GM23338 (cell line): ENCODE data around the gene C1R. TPM values are rescaled to one million over a fixed set of nuclear protein-coding genes. Genes with fewer than 3 reads are reported as not detected.

Source experiments
- EZH2phosphoT487 ChIP-seq: fragments of 200-600 bp; sonication (generic); IDR thresholded peaks from one replicate; pipeline ENCODE4 v1.8.1; 2018; ENCODE audit warnings: antibody characterized with exemption; ENCODE audit not compliant: unreplicated experiment
- POLR2AphosphoS5 ChIP-seq: IDR thresholded peaks from 2 replicates; pipeline ENCODE4 v1.6.1; 2016; ENCODE audit warnings: antibody characterized with exemption, low read depth
- REST ChIP-seq: IDR thresholded peaks from one replicate; pipeline ENCODE4 v1.6.1; 2018; ENCODE audit warnings: antibody characterized with exemption; ENCODE audit not compliant: unreplicated experiment
- STAT1 ChIP-seq: IDR thresholded peaks from one replicate; pipeline ENCODE4 v1.6.1; 2016; ENCODE audit warnings: antibody characterized with exemption; ENCODE audit not compliant: unreplicated experiment
- ZNF462 ChIP-seq: fragments of 250-450 bp; sonication (Bioruptor Pico); IDR thresholded peaks from 2 replicates; pipeline ENCODE4 v1.5.0; 2020; ENCODE audit warnings: mild to moderate bottlenecking, moderate library complexity
- polyA plus RNA-seq: library from polyadenylated mRNA; unstranded; fragments of >200 nt; fragmentation: Nextera tagmentation; extraction: Ambion mirVana; gene quantifications from 2 replicates; pipeline ENCODE4 v1.2.1, GENCODE V29; 2016
- total RNA-seq: library from RNA; depleted of rRNA; stranded (reverse); fragments of >200 nt; shearing (Covaris generic); gene quantifications from 2 replicates; pipeline ENCODE4 v1.2.3, GENCODE V29; 2014
- TF ChIP-seq, protein P1 (sequence below): IDR thresholded peaks from 2 replicates; pipeline ENCODE4 v1.6.1; 2016; ENCODE audit warnings: antibody characterized with exemption

C1R gene
- total and polyA plus RNA-seq, 2 experiments from 2014 or later, result 6.4 to 8.8 TPM

GRCh38 chr12:7091660-7092228, 501 bp downstream of the C1R start (continued):
- TF ChIP-seq ZNF462 (CRISPR knock-in tag) (no peak), STAT1 (no peak), EZH2phosphoT487 (no peak), POLR2AphosphoS5 (no peak), REST (no peak)
- TF ChIP-seq, protein P1, sequence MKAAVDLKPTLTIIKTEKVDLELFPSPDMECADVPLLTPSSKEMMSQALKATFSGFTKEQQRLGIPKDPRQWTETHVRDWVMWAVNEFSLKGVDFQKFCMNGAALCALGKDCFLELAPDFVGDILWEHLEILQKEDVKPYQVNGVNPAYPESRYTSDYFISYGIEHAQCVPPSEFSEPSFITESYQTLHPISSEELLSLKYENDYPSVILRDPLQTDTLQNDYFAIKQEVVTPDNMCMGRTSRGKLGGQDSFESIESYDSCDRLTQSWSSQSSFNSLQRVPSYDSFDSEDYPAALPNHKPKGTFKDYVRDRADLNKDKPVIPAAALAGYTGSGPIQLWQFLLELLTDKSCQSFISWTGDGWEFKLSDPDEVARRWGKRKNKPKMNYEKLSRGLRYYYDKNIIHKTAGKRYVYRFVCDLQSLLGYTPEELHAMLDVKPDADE, result no peak
